ENCODE results near the gene MED16.

GRCh38 chr19:827314-827709 is 65.7 kb downstream of the MED16 start:
- TF ChIP-seq, protein P1, sequence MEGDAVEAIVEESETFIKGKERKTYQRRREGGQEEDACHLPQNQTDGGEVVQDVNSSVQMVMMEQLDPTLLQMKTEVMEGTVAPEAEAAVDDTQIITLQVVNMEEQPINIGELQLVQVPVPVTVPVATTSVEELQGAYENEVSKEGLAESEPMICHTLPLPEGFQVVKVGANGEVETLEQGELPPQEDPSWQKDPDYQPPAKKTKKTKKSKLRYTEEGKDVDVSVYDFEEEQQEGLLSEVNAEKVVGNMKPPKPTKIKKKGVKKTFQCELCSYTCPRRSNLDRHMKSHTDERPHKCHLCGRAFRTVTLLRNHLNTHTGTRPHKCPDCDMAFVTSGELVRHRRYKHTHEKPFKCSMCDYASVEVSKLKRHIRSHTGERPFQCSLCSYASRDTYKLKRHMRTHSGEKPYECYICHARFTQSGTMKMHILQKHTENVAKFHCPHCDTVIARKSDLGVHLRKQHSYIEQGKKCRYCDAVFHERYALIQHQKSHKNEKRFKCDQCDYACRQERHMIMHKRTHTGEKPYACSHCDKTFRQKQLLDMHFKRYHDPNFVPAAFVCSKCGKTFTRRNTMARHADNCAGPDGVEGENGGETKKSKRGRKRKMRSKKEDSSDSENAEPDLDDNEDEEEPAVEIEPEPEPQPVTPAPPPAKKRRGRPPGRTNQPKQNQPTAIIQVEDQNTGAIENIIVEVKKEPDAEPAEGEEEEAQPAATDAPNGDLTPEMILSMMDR (IDR thresholded peaks at IDR 0.05) = no peak
- TF ChIP-seq POLR2A (IDR thresholded peaks at IDR 0.05; ENCODE audit: low read depth) = no peak
- no peak for TF ChIP-seq EP300 (IDR thresholded peaks at IDR 0.05)
